GM18505 (cell line): ENCODE data around the gene LTB.
A peak's percentile ranks its signal among the peaks of the same experiment; 100 is the strongest.

ENCODE experiments used
- ATAC-seq: cut with Tn5 transposase; IDR thresholded peaks from one replicate; pipeline ENCODE4 v1.9.1; 2021; ENCODE audit not compliant: unreplicated experiment
- POLR2A ChIP-seq: IDR thresholded peaks from 4 replicates; pipeline ENCODE4 v1.6.1; 2011; ENCODE audit warnings: borderline replicate concordance; ENCODE audit not compliant: insufficient read depth, insufficient read length; ENCODE audit errors: extremely low read depth

Gene LTB

GRCh38 chr6:31575335-31575901, 6.8 kb downstream of the LTB start, which contains the start of gene TNF:
Gene TNF (plus strand): TSS chr6:31575565. CDS start chr6:31575742, 177 bp downstream.
- TF ChIP-seq POLR2A = peak; percentile 100

GRCh38 chr6:31574106-31575061, 7.8 kb downstream of the LTB start:
- ATAC-seq = no peak
- peak; percentile 66 for TF ChIP-seq POLR2A

More at GRCh38 chr6:31575335-31575901, 6.8 kb downstream of the LTB start, which contains the start of gene TNF:
- no peak for ATAC-seq

DNA sequence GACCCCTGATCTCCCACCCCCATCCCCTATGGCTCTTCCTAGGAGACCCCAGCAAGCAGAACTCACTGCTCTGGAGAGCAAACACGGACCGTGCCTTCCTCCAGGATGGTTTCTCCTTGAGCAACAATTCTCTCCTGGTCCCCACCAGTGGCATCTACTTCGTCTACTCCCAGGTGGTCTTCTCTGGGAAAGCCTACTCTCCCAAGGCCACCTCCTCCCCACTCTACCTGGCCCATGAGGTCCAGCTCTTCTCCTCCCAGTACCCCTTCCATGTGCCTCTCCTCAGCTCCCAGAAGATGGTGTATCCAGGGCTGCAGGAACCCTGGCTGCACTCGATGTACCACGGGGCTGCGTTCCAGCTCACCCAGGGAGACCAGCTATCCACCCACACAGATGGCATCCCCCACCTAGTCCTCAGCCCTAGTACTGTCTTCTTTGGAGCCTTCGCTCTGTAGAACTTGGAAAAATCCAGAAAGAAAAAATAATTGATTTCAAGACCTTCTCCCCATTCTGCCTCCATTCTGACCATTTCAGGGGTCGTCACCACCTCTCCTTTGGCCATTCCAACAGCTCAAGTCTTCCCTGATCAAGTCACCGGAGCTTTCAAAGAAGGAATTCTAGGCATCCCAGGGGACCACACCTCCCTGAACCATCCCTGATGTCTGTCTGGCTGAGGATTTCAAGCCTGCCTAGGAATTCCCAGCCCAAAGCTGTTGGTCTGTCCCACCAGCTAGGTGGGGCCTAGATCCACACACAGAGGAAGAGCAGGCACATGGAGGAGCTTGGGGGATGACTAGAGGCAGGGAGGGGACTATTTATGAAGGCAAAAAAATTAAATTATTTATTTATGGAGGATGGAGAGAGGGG, 8.8 kb downstream of the LTB start:
- no peak for TF ChIP-seq POLR2A
- ATAC-seq = no peak

- no peak for ATAC-seq
- TF ChIP-seq POLR2A = peak; percentile 90
Observed at GRCh38 chr6:31572041-31572911, 9.9 kb downstream of the LTB start, which contains the start of gene LTA. Gene LTA (plus strand): TSS chr6:31572289. CDS start chr6:31572743, 454 bp downstream.

GRCh38 chr6:31569861-31570536, 12.2 kb downstream of the LTB start:
- no peak for TF ChIP-seq POLR2A
- no peak for ATAC-seq

- ATAC-seq = peak; percentile 48
- no peak for TF ChIP-seq POLR2A
Observed at GRCh38 chr6:31568537-31568961, 13.7 kb downstream of the LTB start.

DNA sequence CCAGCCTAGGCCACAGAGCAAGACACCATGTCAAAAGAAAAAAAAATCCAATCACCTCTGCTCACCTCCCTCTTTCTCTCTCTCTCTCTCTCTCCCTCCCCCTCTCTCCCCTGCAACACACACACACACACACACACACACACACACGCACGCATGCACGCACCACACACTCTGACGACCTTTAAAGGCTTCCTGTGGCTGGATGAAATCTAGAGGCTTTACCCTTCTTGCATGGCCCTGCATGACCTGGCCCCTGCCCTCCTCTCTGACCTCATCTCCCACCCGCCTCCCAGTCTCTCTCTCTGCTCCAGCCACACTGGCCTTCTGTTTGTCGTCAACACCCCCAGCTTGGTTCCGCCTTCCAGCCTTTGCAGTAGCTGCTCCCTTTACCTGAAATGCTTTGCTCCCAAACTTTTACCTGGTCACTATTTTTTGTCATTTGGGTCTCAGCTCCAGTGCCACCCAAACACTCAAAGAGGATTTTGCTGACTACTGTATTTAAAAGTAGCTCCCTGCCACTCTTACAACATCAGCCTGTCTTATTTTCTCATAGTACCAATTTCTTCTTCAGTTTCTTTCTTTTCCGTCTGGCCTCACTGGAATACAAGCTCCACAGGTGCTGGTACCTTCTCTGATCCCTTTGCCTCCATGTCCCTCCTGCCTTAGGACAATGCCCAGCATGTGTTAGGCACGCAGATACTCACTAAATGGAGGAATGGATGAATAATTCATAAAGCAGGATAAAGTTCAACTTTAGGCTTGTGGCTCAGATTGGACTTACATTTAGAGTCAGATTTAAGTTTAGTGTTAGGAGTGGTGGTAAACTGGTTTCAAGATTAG, 14.5 kb downstream of the LTB start:
- ATAC-seq = no peak
- TF ChIP-seq POLR2A = no peak

- ATAC-seq = no peak
- TF ChIP-seq POLR2A = no peak
Observed at GRCh38 chr6:31560697-31561058, 21.5 kb downstream of the LTB start.

GRCh38 chr6:31559958-31560696, 22.1 kb downstream of the LTB start:
- peak; percentile 60 for ATAC-seq
- TF ChIP-seq POLR2A = peak; percentile 63

- TF ChIP-seq POLR2A = no peak
- no peak for ATAC-seq
Observed at GRCh38 chr6:31559606-31559957, 22.6 kb downstream of the LTB start.
